GM12891 (cell line): Measurements from ENCODE around the gene RIIAD1.

ENCODE experiments used
- PAX5 ChIP-seq: IDR thresholded peaks from 2 replicates; pipeline ENCODE4 v1.6.1; 2011; ENCODE audit warnings: low read length, moderate library complexity, mild to moderate bottlenecking; ENCODE audit not compliant: insufficient read depth, severe bottlenecking
- POLR2A ChIP-seq: IDR thresholded peaks from 2 replicates; pipeline ENCODE4 v1.6.1; 2011; ENCODE audit warnings: low read depth, low read length, control low read depth
- POLR2AphosphoS5 ChIP-seq: IDR thresholded peaks from 2 replicates; pipeline ENCODE4 v1.6.1; 2011; ENCODE audit warnings: low read depth, low read length, control low read depth
- POU2F2 ChIP-seq: IDR thresholded peaks from 2 replicates; pipeline ENCODE4 v1.6.1; 2011; ENCODE audit warnings: low read depth, mild to moderate bottlenecking, control low read depth, low read length, moderate library complexity
- SPI1 ChIP-seq: IDR thresholded peaks from 2 replicates; pipeline ENCODE4 v1.6.1; 2011; ENCODE audit warnings: low read depth, low read length, control low read depth
- TAF1 ChIP-seq: IDR thresholded peaks from 2 replicates; pipeline ENCODE4 v1.6.1; 2011; ENCODE audit warnings: low read depth, low read length, control low read depth

- TF ChIP-seq POLR2A (no peak), SPI1 (no peak), POLR2AphosphoS5 (no peak), TAF1 (no peak), POU2F2 (no peak), PAX5 (no peak)
Measured at GRCh38 chr1:151684128-151684527, 37.2 kb upstream of the RIIAD1 start.
